Trophoblast cell (in vitro differentiated cells and primary cell): Measurements from ENCODE around the gene ALOX5AP.
"Not testable (repeated sequence)": the region's sequence is repeated elsewhere in the genome, so short reads cannot be mapped to it uniquely, and the experiment has no call there.

ENCODE experiments used
- DNase-seq, 2 donors: peaks; one replicate each; pipeline ENCODE4 v3.0.0-alpha.2; 2016
- H2AFZ ChIP-seq: 2 replicates; pipeline ENCODE4 v1.6.1; 2013; ENCODE audit warnings: low read length, moderate library complexity, mild to moderate bottlenecking; ENCODE audit not compliant: insufficient read depth, poor library complexity
- H2AK5ac ChIP-seq: 2 replicates; pipeline ENCODE4 v1.6.1; 2013; ENCODE audit warnings: mild to moderate bottlenecking, low read length
- H2BK120ac ChIP-seq: 2 replicates; pipeline ENCODE4 v1.6.1; 2013; ENCODE audit warnings: low read length, mild to moderate bottlenecking, moderate library complexity; ENCODE audit not compliant: insufficient read depth, poor library complexity
- H2BK12ac ChIP-seq: 2 replicates; pipeline ENCODE4 v1.6.1; 2013; ENCODE audit warnings: mild to moderate bottlenecking, low read length, moderate library complexity
- H2BK5ac ChIP-seq: 2 replicates; pipeline ENCODE4 v1.6.1; 2013; ENCODE audit warnings: low read length, low read depth, moderate library complexity, mild to moderate bottlenecking; ENCODE audit not compliant: poor library complexity
- H3K14ac ChIP-seq: 2 replicates; pipeline ENCODE4 v1.6.1; 2013; ENCODE audit warnings: mild to moderate bottlenecking, low read length
- H3K18ac ChIP-seq: 2 replicates; pipeline ENCODE4 v1.6.1; 2013; ENCODE audit warnings: mild to moderate bottlenecking, low read length
- H3K23ac ChIP-seq: 2 replicates; pipeline ENCODE4 v1.6.1; 2013; ENCODE audit warnings: low read length
- H3K27ac ChIP-seq: 2 replicates; pipeline ENCODE4 v1.5.1; 2013; ENCODE audit warnings: low read depth, mild to moderate bottlenecking, inconsistent platforms, low read length, moderate library complexity
- H3K27me3 ChIP-seq: 2 replicates; pipeline ENCODE4 v1.6.1; 2013; ENCODE audit warnings: inconsistent platforms, mild to moderate bottlenecking, low read length, moderate library complexity; ENCODE audit not compliant: insufficient read depth
- H3K36me3 ChIP-seq, 2 experiments: 1 replicate in 1 of 2; 2 replicates in 1 of 2; pipeline ENCODE4 v1.6.1; 2013; ENCODE audit warnings: low read length in 2 of 2, mild to moderate bottlenecking in 2 of 2, moderate library complexity in 1 of 2; ENCODE audit not compliant: insufficient read depth in 2 of 2, control insufficient read depth in 1 of 2
- H3K4ac ChIP-seq: 2 replicates; pipeline ENCODE4 v1.6.1; 2013; ENCODE audit warnings: low read depth, mild to moderate bottlenecking, low read length, moderate library complexity
- H3K4me1 ChIP-seq, 2 experiments: 1 replicate in 1 of 2; 2 replicates in 1 of 2; pipeline ENCODE4 v1.6.1; 2013; ENCODE audit warnings: low read length in 2 of 2, mild to moderate bottlenecking in 2 of 2, moderate library complexity in 1 of 2; ENCODE audit not compliant: insufficient read depth in 2 of 2, control insufficient read depth in 1 of 2
- H3K4me2 ChIP-seq: 2 replicates; pipeline ENCODE4 v1.6.1; 2013; ENCODE audit warnings: inconsistent platforms, mild to moderate bottlenecking, low read length, moderate library complexity
- H3K4me3 ChIP-seq: 2 replicates; pipeline ENCODE4 v1.5.1; 2013; ENCODE audit warnings: mild to moderate bottlenecking, low read depth, low read length, inconsistent platforms
- H3K79me1 ChIP-seq: one replicate; pipeline ENCODE4 v1.6.1; 2013; ENCODE audit warnings: low read length
- H3K79me2 ChIP-seq: 2 replicates; pipeline ENCODE4 v1.6.1; 2013; ENCODE audit warnings: low read length, mild to moderate bottlenecking; ENCODE audit not compliant: control insufficient read depth, insufficient read depth, poor library complexity
- H3K9ac ChIP-seq: 2 replicates; pipeline ENCODE4 v1.6.1; 2013; ENCODE audit warnings: mild to moderate bottlenecking, low read length
- H3K9me3 ChIP-seq: 2 replicates; pipeline ENCODE4 v1.6.1; 2013; ENCODE audit warnings: low read depth, mild to moderate bottlenecking, control low read depth, inconsistent platforms, low read length; ENCODE audit not compliant: insufficient read depth
- H4K12ac ChIP-seq: 2 replicates; pipeline ENCODE4 v1.6.1; 2013; ENCODE audit warnings: low read depth, mild to moderate bottlenecking, low read length, moderate library complexity
- H4K8ac ChIP-seq: 2 replicates; pipeline ENCODE4 v1.6.1; 2013; ENCODE audit warnings: low read depth, mild to moderate bottlenecking, low read length, moderate library complexity
- H4K91ac ChIP-seq: one replicate; pipeline ENCODE4 v1.6.1; 2013; ENCODE audit warnings: low read depth, mild to moderate bottlenecking, low read length, moderate library complexity
- WGBS: extraction: QIAGEN DNeasy Blood & Tissue Kit; methylation state at CpG from one replicate; pipeline ENCODE4 v1.1.7; 2013; ENCODE audit warnings: missing lambda C conversion rate; ENCODE audit not compliant: insufficient read length, insufficient coverage; ENCODE audit errors: extremely low coverage; 5-methylcytosine and 5-hydroxymethylcytosine counted together

The ALOX5AP gene

DNA sequence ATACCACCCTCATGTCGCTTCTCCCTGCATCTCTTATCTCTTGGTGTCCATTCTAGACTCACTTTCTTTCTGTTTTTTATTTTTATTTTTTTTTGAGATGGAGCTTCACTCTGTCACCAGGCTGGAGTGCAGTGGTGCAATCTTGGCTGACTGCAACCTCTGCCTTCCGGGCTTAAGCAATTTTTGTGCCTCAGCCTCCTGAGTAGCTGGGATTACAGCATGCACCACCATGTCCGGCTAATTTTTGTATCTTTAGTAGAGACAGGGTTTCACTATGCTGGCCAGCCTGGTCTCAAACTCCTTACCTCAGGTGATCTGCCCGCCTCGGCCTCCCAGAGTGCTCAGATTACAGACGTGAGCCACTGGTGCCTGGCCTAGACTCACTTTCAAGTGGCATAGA, 12.5 kb downstream of the ALOX5AP start:
- H3K4me2 ChIP-seq, H4K12ac ChIP-seq, H3K36me3 ChIP-seq, H2AFZ ChIP-seq, H4K8ac ChIP-seq, H3K9ac ChIP-seq, H2BK12ac ChIP-seq, H4K91ac ChIP-seq, H2BK120ac ChIP-seq, H3K79me2 ChIP-seq, H3K18ac ChIP-seq, H3K14ac ChIP-seq, H3K4me3 ChIP-seq, H3K4ac ChIP-seq, H3K23ac ChIP-seq, H2BK5ac ChIP-seq, H3K9me3 ChIP-seq, H2AK5ac ChIP-seq, H3K27me3 ChIP-seq, H3K27ac ChIP-seq: not testable (repeated sequence)
- Histone ChIP-seq H3K4me1 (peaks cover 22 to 28% of the 10 kb centered on the region in 2 experiments), H3K79me1 (peaks cover 27% of the 10 kb centered on the region)
- WGBS = no CpG with 5 or more reads among the region's 6 CpGs
- DNase-seq = peak; percentile 81 to 87

DNA sequence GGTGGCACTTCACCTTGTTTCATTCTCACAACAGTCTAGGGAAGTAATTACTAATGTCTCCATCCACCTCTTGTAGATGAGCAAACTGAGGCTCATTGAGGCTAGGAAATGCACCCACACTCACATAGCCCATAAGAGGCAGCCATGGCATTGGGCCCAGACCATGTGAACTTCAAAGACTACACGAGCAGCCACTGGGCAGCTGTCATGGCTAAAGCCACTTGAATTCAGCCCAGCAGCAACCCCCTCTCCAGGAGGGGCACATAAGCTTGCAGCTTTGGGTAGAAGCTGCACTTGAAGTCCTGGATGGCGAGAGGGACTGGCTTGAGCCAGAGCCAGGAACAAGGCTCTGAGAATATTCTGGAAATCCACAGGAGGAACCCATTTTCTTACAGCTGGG, 13.4 kb downstream of the ALOX5AP start:
- Histone ChIP-seq H2BK120ac (no peak overlapping the region), H2AFZ (no peak overlapping the region), H3K79me2 (no peaks in the 10 kb centered on the region), H3K79me1 (peaks cover 23% of the 10 kb centered on the region), H3K4me1 (peaks cover 19 to 24% of the 10 kb centered on the region in 2 experiments), H3K4me3 (no peak overlapping the region), H3K4me2 (no peak overlapping the region), H3K27me3 (no peaks in the 10 kb centered on the region), H3K23ac (no peak overlapping the region), H3K4ac (no peak overlapping the region), H4K12ac (no peak overlapping the region), H2BK12ac (no peak overlapping the region), H4K91ac (no peak overlapping the region), H3K27ac (no peak overlapping the region), H3K18ac (no peak overlapping the region), H2BK5ac (no peak overlapping the region), H3K36me3 (no peaks in the 10 kb centered on the region), H3K9me3 (peaks cover 2% of the 10 kb centered on the region), H3K9ac (no peak overlapping the region), H3K14ac (no peak overlapping the region), H2AK5ac (no peak overlapping the region), H4K8ac (no peak overlapping the region)
- no peak for DNase-seq
- no CpG with 5 or more reads among the region's 2 CpGs for WGBS

DNA sequence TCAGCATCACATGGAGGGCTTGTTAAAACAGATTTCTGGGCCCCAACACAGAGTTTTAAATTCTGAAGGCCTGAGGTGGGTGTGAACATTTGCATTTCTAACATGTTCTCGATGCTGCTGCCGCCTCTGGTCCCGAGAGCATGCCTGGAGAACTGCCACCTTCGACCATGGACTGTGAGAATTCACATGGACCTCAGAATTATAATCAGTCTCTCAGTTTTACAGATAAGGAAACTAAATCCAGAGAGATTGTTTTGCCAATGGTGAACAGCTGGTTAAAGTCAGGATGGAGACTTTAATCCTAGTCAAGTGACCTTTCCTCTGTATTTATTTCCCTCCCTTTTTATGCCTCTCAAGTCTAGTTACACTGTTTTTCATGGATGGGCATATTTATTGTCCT, 14.7 kb downstream of the ALOX5AP start:
- Histone ChIP-seq H3K4me3 (no peak overlapping the region), H4K8ac (no peak overlapping the region), H2BK12ac (no peak overlapping the region), H3K4me1 (peaks cover 7 to 12% of the 10 kb centered on the region in 2 experiments), H3K18ac (no peak overlapping the region), H3K4me2 (no peak overlapping the region), H4K91ac (no peak overlapping the region), H2BK120ac (no peak overlapping the region), H3K27ac (no peak overlapping the region), H3K4ac (no peak overlapping the region), H3K23ac (no peak overlapping the region), H3K36me3 (no peaks in the 10 kb centered on the region), H3K9ac (no peak overlapping the region), H4K12ac (no peak overlapping the region), H2BK5ac (no peak overlapping the region), H3K14ac (no peak overlapping the region), H3K9me3 (peaks cover 2% of the 10 kb centered on the region), H3K79me2 (no peaks in the 10 kb centered on the region), H2AK5ac (no peak overlapping the region), H2AFZ (no peak overlapping the region), H3K27me3 (no peaks in the 10 kb centered on the region), H3K79me1 (peaks cover 13% of the 10 kb centered on the region)
- WGBS = no CpG with 5 or more reads among the region's 4 CpGs
- no peak for DNase-seq

DNA sequence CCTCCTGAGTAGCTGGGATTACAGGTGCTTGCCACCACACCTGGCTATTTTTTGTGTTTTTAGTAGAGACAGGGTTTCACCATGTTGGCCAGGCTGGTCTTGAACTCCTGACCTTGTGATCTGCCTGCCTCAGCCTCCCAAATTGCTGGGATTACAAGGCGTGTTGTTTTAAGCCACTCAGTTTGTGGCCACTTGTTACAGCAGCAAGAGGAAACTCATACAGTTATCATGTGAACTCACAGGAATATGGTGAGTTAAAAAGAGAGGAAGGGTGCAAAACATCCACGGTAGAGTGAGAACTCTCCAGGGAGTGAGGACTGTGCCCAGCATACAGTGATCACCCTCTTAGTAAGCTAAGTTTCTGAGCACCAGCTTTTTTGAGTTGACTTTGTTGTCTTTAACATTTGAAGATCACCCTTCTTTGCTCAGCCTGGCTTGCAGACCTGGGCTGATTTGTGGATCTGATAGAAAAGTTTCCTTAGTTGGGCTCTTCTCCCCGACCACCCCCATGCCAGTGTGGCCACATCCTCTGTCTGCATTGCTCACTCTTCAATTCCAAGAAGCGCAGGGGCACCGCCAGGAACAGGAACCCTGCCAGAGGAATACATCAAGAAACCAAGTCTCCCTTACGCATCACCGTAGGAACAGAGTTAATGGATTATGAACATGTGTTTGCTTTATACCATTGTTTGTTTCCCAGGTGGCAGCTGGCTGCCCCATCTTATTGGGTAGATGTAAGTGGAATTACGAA, 16.0 kb downstream of the ALOX5AP start:
- H3K4ac ChIP-seq = no peak overlapping the region
- no peak overlapping the region for H4K8ac ChIP-seq
- H3K36me3 ChIP-seq = no peaks in the 10 kb centered on the region
- no peak overlapping the region for H3K9ac ChIP-seq
- peaks cover 3% of the 10 kb centered on the region for H3K79me1 ChIP-seq
- H2BK12ac ChIP-seq = no peak overlapping the region
- H4K12ac ChIP-seq = no peak overlapping the region
- no peak overlapping the region for H3K23ac ChIP-seq
- no peak overlapping the region for H2BK120ac ChIP-seq
- H3K14ac ChIP-seq = no peak overlapping the region
- H3K18ac ChIP-seq = no peak overlapping the region
- no peak overlapping the region for H3K4me2 ChIP-seq
- H3K27ac ChIP-seq = no peak overlapping the region
- H2AFZ ChIP-seq = no peak overlapping the region
- no peaks in the 10 kb centered on the region for H3K79me2 ChIP-seq
- no peak for DNase-seq
- H3K27me3 ChIP-seq = no peaks in the 10 kb centered on the region
- H3K4me3 ChIP-seq = no peak overlapping the region
- no peaks in the 10 kb centered on the region for H3K9me3 ChIP-seq
- H3K4me1 ChIP-seq = peaks cover under 1 to 4% of the 10 kb centered on the region in 2 experiments
- WGBS = no CpG with 5 or more reads among the region's 8 CpGs
- H2BK5ac ChIP-seq = no peak overlapping the region
- no peak overlapping the region for H2AK5ac ChIP-seq
- no peak overlapping the region for H4K91ac ChIP-seq
